Fibroblast of pulmonary artery (primary cell): ENCODE data around the gene LY86.

ENCODE experiments used
- DNase-seq: peaks from one replicate; pipeline ENCODE4 v3.0.0-alpha.2; 2010; ENCODE audit warnings: low read depth
- H3K4me3 ChIP-seq: replicated peaks from 2 replicates; pipeline ENCODE4 v1.5.1; 2011; ENCODE audit warnings: low read depth, mild to moderate bottlenecking, control low read depth, low read length, moderate library complexity
- TF ChIP-seq, protein P1 (sequence below): IDR thresholded peaks from 2 replicates; pipeline ENCODE4 v1.5.1; 2011; ENCODE audit warnings: mild to moderate bottlenecking, control low read depth, low read length, inconsistent platforms; ENCODE audit errors: missing control alignments

LY86 gene

GRCh38 chr6:6640926-6641325, 52.4 kb downstream of the LY86 start:
- TF ChIP-seq, protein P1, sequence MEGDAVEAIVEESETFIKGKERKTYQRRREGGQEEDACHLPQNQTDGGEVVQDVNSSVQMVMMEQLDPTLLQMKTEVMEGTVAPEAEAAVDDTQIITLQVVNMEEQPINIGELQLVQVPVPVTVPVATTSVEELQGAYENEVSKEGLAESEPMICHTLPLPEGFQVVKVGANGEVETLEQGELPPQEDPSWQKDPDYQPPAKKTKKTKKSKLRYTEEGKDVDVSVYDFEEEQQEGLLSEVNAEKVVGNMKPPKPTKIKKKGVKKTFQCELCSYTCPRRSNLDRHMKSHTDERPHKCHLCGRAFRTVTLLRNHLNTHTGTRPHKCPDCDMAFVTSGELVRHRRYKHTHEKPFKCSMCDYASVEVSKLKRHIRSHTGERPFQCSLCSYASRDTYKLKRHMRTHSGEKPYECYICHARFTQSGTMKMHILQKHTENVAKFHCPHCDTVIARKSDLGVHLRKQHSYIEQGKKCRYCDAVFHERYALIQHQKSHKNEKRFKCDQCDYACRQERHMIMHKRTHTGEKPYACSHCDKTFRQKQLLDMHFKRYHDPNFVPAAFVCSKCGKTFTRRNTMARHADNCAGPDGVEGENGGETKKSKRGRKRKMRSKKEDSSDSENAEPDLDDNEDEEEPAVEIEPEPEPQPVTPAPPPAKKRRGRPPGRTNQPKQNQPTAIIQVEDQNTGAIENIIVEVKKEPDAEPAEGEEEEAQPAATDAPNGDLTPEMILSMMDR, result no peak
- DNase-seq, result no peak
- H3K4me3 ChIP-seq, result no peak overlapping the region

DNA sequence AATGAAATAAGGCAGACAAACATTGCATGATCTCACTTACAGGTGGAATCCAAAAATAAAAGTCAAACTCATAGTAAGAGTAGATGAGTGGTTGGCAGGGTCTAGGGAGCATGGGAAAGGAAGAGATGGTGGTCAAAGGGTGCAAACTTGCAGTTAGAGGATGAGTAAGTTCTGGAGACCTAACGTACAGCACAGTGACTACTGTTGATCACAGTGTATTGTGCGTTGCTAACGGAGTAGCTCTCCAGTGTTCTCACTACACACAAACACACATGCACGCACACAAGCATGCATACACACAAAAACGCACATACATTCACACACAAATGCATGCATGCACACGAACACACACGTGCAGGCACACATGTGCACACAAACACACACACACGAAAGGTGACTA, 54.9 kb downstream of the LY86 start:
- TF ChIP-seq, protein P1, result no peak
- H3K4me3 ChIP-seq, result no peak overlapping the region
- no peak for DNase-seq

GRCh38 chr6:6645261-6645917, 56.9 kb downstream of the LY86 start:
- DNase-seq, result no peak
- TF ChIP-seq, protein P1, result no peak
- H3K4me3 ChIP-seq, result no peak overlapping the region

DNA sequence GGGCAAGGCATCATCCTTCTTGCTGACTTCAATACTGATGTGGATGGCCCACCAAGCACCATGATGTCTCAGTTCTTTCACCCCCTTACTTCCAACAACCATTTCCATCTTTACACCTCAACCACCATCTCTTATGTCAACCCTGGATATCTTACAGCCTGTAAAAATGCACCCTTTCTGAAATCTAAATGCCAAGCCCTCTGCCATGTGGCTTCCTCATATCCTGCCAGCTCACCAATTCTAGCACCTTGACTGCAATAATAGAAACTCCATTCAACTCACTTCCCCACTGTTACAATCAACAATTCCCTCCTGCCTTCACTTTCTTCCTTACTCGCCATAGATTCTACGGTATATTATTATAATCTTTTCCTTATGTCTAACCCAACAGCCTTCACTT, 57.9 kb downstream of the LY86 start:
- H3K4me3 ChIP-seq, result no peak overlapping the region
- TF ChIP-seq, protein P1, result no peak
- no peak for DNase-seq

- no peak overlapping the region for H3K4me3 ChIP-seq
- TF ChIP-seq, protein P1, result no peak
- no peak for DNase-seq
These were observed 58.3 kb downstream of the LY86 start for GRCh38 chr6:6646859-6647258.

- TF ChIP-seq, protein P1, result no peak
- DNase-seq, result no peak
- no peak overlapping the region for H3K4me3 ChIP-seq
These were observed 60.3 kb downstream of the LY86 start for GRCh38 chr6:6648692-6649343.
